HEK293 (cell line): Measurements from ENCODE around the gene UBE2D1.

ENCODE experiments used
- ZNF426 ChIP-seq: fragments of 450-650 bp; formaldehyde crosslinking; IDR thresholded peaks from 2 replicates; pipeline ENCODE4 v1.5.1; 2017; ENCODE audit warnings: missing biosample characterization, missing genetic modification characterization, mild to moderate bottlenecking, inconsistent platforms, moderate library complexity
- ZNF501 ChIP-seq: fragments of 450-650 bp; formaldehyde crosslinking; IDR thresholded peaks from 2 replicates; pipeline ENCODE4 v1.5.1; 2016; ENCODE audit warnings: missing biosample characterization, missing genetic modification characterization
- ZNF510 ChIP-seq: fragments of 450-650 bp; formaldehyde crosslinking; IDR thresholded peaks from 2 replicates; pipeline ENCODE4 v1.5.1; 2018; ENCODE audit warnings: mild to moderate bottlenecking, missing genetic modification characterization, missing biosample characterization; ENCODE audit not compliant: insufficient replicate concordance
- ZNF544 ChIP-seq: fragments of 450-650 bp; formaldehyde crosslinking; IDR thresholded peaks from 2 replicates; pipeline ENCODE4 v1.5.0; 2017; ENCODE audit warnings: missing biosample characterization, missing genetic modification characterization

GRCh38 chr10:58341947-58342346 is 7.1 kb downstream of the UBE2D1 start:
- TF ChIP-seq ZNF510 (tag by site-specific recombination) (no peak), ZNF426 (tag by site-specific recombination) (no peak), ZNF501 (tag by site-specific recombination) (no peak), ZNF544 (no peak)
